GM19328 (cell line): Measurements from ENCODE around the gene COL28A1.
"Not testable (repeated sequence)": the region's sequence is repeated elsewhere in the genome, so short reads cannot be mapped to it uniquely, and the experiment has no call there.

Experiments used
- ATAC-seq: cut with Tn5 transposase; IDR thresholded peaks from one replicate; pipeline ENCODE4 v1.9.1; 2021; ENCODE audit warnings: mild to moderate bottlenecking, moderate library complexity; ENCODE audit not compliant: unreplicated experiment

The COL28A1 gene

GRCh38 chr7:7519528-7519927 is 16.1 kb downstream of the COL28A1 start:
- ATAC-seq, result no peak

- no peak for ATAC-seq
Observed at GRCh38 chr7:7519056-7519455, 16.6 kb downstream of the COL28A1 start.

GRCh38 chr7:7517754-7518153 is 17.9 kb downstream of the COL28A1 start:
- ATAC-seq, result no peak

GRCh38 chr7:7516662-7517061 is 19.0 kb downstream of the COL28A1 start:
- no peak for ATAC-seq

- no peak for ATAC-seq
Observed at GRCh38 chr7:7516156-7516555, 19.5 kb downstream of the COL28A1 start.

GRCh38 chr7:7512861-7513597 is 22.6 kb downstream of the COL28A1 start:
- no peak for ATAC-seq

GRCh38 chr7:7510794-7511193 is 24.9 kb downstream of the COL28A1 start:
- no peak for ATAC-seq

GRCh38 chr7:7505915-7506314 is 29.8 kb downstream of the COL28A1 start:
- ATAC-seq, result no peak

- no peak for ATAC-seq
Observed at GRCh38 chr7:7504910-7505704, 30.6 kb downstream of the COL28A1 start.

- no peak for ATAC-seq
Observed at GRCh38 chr7:7499892-7500291, 35.8 kb downstream of the COL28A1 start.

- ATAC-seq, result no peak
Observed at GRCh38 chr7:7498856-7499255, 36.8 kb downstream of the COL28A1 start.

- no peak for ATAC-seq
Observed at GRCh38 chr7:7496311-7496710, 39.4 kb downstream of the COL28A1 start.

- no peak for ATAC-seq
Observed at GRCh38 chr7:7495171-7495570, 40.5 kb downstream of the COL28A1 start.

- ATAC-seq, result no peak
Observed at GRCh38 chr7:7491044-7491443, 44.6 kb downstream of the COL28A1 start.

GRCh38 chr7:7490003-7490402 is 45.7 kb downstream of the COL28A1 start:
- ATAC-seq, result no peak

- ATAC-seq, result no peak
Observed at GRCh38 chr7:7489546-7489945, 46.1 kb downstream of the COL28A1 start.

GRCh38 chr7:7486362-7486761 is 49.3 kb downstream of the COL28A1 start:
- no peak for ATAC-seq

GRCh38 chr7:7484072-7484471 is 51.6 kb downstream of the COL28A1 start:
- no peak for ATAC-seq

- ATAC-seq, result no peak
Observed at GRCh38 chr7:7481802-7482201, 53.9 kb downstream of the COL28A1 start.

GRCh38 chr7:7479275-7479805 is 56.3 kb downstream of the COL28A1 start:
- ATAC-seq, result no peak

GRCh38 chr7:7478569-7478968 is 57.1 kb downstream of the COL28A1 start:
- no peak for ATAC-seq

GRCh38 chr7:7477641-7478040 is 58.0 kb downstream of the COL28A1 start:
- ATAC-seq, result not testable (repeated sequence)
